Type B pancreatic cell (in vitro differentiated cells): ENCODE results near the gene TNFRSF12A. TPM values are rescaled to one million over a fixed set of nuclear protein-coding genes. Genes with fewer than 3 reads are reported as not detected.
A peak's percentile ranks its signal among the peaks of the same experiment; 100 is the strongest.

Source experiments
- DNase-seq: peaks from one replicate; pipeline ENCODE4 v3.0.0; 2021; ENCODE audit warnings: mixed read lengths; ENCODE audit not compliant: unreplicated experiment; ENCODE audit errors: extremely low spot score
- H3K27ac Mint-ChIP-seq: 2 replicates; pipeline ENCODE4 v1.8.0; 2021; ENCODE audit warnings: mild to moderate bottlenecking, mixed read lengths
- H3K27me3 Mint-ChIP-seq: 2 replicates; pipeline ENCODE4 v1.8.0; 2021; ENCODE audit warnings: mixed read lengths
- H3K36me3 Mint-ChIP-seq: 2 replicates; pipeline ENCODE4 v1.8.0; 2021; ENCODE audit warnings: mixed read lengths
- H3K4me1 Mint-ChIP-seq: one replicate; pipeline ENCODE4 v1.8.0; 2021; ENCODE audit warnings: mixed read lengths; ENCODE audit not compliant: unreplicated experiment
- H3K4me3 Mint-ChIP-seq: 2 replicates; pipeline ENCODE4 v1.8.0; 2021; ENCODE audit warnings: mild to moderate bottlenecking, mixed read lengths
- H3K9me3 Mint-ChIP-seq: 2 replicates; pipeline ENCODE4 v1.8.0; 2021; ENCODE audit warnings: mixed read lengths
- CTCF ChIP-seq: fragments of 200-600 bp; sonication (generic); conservative IDR thresholded peaks from 2 replicates; pipeline ENCODE4 v1.5.0; 2021; ENCODE audit warnings: antibody characterized with exemption, mild to moderate bottlenecking
- total RNA-seq: library from RNA; stranded (reverse); gene quantifications from 2 replicates; pipeline ENCODE4 v1.2.1, GENCODE V29; 2021; ENCODE audit warnings: low replicate concordance

Gene TNFRSF12A
- total RNA-seq, 1 donor from 2014 or later = 24.0 TPM

GRCh38 chr16:3003582-3004270, 16.4 kb upstream of the TNFRSF12A start:
- Mint-ChIP-seq H3K4me3 (peak overlapping the region; percentile 86), H3K9me3 (no peaks in the 10 kb centered on the region), H3K4me1 (no peaks in the 10 kb centered on the region), H3K36me3 (no peaks in the 10 kb centered on the region), H3K27me3 (peaks cover 54% of the 10 kb centered on the region), H3K27ac (peak overlapping the region; percentile 82)
- DNase-seq = peak; percentile 97
- peak; percentile 50 for TF ChIP-seq CTCF

- H3K9me3 Mint-ChIP-seq = no peaks in the 10 kb centered on the region
These were observed 15.8 kb upstream of the TNFRSF12A start for GRCh38 chr16:3004319-3004718.

GRCh38 chr16:3004781-3005284, 15.3 kb upstream of the TNFRSF12A start:
- H3K27ac Mint-ChIP-seq = peak overlapping the region; percentile 91
- no peaks in the 10 kb centered on the region for H3K4me1 Mint-ChIP-seq
- no peaks in the 10 kb centered on the region for H3K36me3 Mint-ChIP-seq
- H3K27me3 Mint-ChIP-seq = peaks cover 54% of the 10 kb centered on the region
- H3K4me3 Mint-ChIP-seq = peak overlapping the region; percentile 88
- no peak for DNase-seq
- no peaks in the 10 kb centered on the region for H3K9me3 Mint-ChIP-seq
- no peak for TF ChIP-seq CTCF

More at GRCh38 chr16:3004319-3004718, 15.8 kb upstream of the TNFRSF12A start:
- no peak for TF ChIP-seq CTCF
- Mint-ChIP-seq H3K27ac (no peak overlapping the region), H3K36me3 (no peaks in the 10 kb centered on the region), H3K27me3 (peaks cover 53% of the 10 kb centered on the region), H3K4me3 (no peak overlapping the region), H3K4me1 (no peaks in the 10 kb centered on the region)
- DNase-seq = no peak

- Mint-ChIP-seq H3K27ac (peak overlapping the region; percentile 95), H3K36me3 (no peaks in the 10 kb centered on the region), H3K9me3 (no peaks in the 10 kb centered on the region), H3K27me3 (peaks cover 52% of the 10 kb centered on the region), H3K4me1 (no peaks in the 10 kb centered on the region), H3K4me3 (peak overlapping the region; percentile 78)
- no peak for TF ChIP-seq CTCF
- DNase-seq = no peak
These were observed 12.9 kb upstream of the TNFRSF12A start for GRCh38 chr16:3007059-3007956.

GRCh38 chr16:3007957-3008689, 12.0 kb upstream of the TNFRSF12A start:
- DNase-seq = no peak
- no peak for TF ChIP-seq CTCF
- H3K27ac Mint-ChIP-seq = peak overlapping the region; percentile 95
- no peaks in the 10 kb centered on the region for H3K36me3 Mint-ChIP-seq
- H3K9me3 Mint-ChIP-seq = no peaks in the 10 kb centered on the region
- peaks cover 59% of the 10 kb centered on the region for H3K27me3 Mint-ChIP-seq
- H3K4me1 Mint-ChIP-seq = no peaks in the 10 kb centered on the region
- peak overlapping the region; percentile 55 for H3K4me3 Mint-ChIP-seq
